ENCODE data around the gene ENTPD8.

Gene ENTPD8

GRCh38 chr9:137416006-137416562 is 25.1 kb downstream of the ENTPD8 start:
- Histone ChIP-seq H3K27me3 (ENCODE audit: insufficient read depth, poor library complexity, severe bottlenecking) (no peaks in the 10 kb centered on the region), H3K4me3 (replicated peaks; ENCODE audit: insufficient read depth, low read length) (no peak overlapping the region), H3K27ac (replicated peaks) (no peak overlapping the region)
- TF ChIP-seq CTCF (IDR thresholded peaks at IDR 0.05; ENCODE audit: insufficient read depth, low read length): no peak
- TF ChIP-seq POLR2AphosphoS5 (IDR thresholded peaks at IDR 0.05; ENCODE audit: low read depth): no peak
- TF ChIP-seq GABPA (IDR thresholded peaks at IDR 0.05; ENCODE audit: low read depth): no peak
- no peak for TF ChIP-seq REST (IDR thresholded peaks at IDR 0.05; ENCODE audit: insufficient replicate concordance, low read depth)
- TF ChIP-seq SPI1 (IDR thresholded peaks at IDR 0.05; ENCODE audit: borderline replicate concordance, low read depth): no peak
- DNase-seq (ENCODE audit: low read depth in 1 of 2, low spot score in 1 of 2): no peak

GRCh38 chr9:137415451-137415850 is 25.7 kb downstream of the ENTPD8 start:
- H3K27ac ChIP-seq (replicated peaks): no peak overlapping the region
- no peak overlapping the region for H3K4me3 ChIP-seq (replicated peaks; ENCODE audit: insufficient read depth, low read length)
- no peaks in the 10 kb centered on the region for H3K27me3 ChIP-seq (ENCODE audit: insufficient read depth, poor library complexity, severe bottlenecking)
- no peak for TF ChIP-seq REST (IDR thresholded peaks at IDR 0.05; ENCODE audit: insufficient replicate concordance, low read depth)
- TF ChIP-seq CTCF (IDR thresholded peaks at IDR 0.05; ENCODE audit: insufficient read depth, low read length): no peak
- no peak for TF ChIP-seq GABPA (IDR thresholded peaks at IDR 0.05; ENCODE audit: low read depth)
- TF ChIP-seq SPI1 (IDR thresholded peaks at IDR 0.05; ENCODE audit: borderline replicate concordance, low read depth): no peak
- no peak for TF ChIP-seq POLR2AphosphoS5 (IDR thresholded peaks at IDR 0.05; ENCODE audit: low read depth)
- no peak for DNase-seq (ENCODE audit: low read depth in 1 of 2, low spot score in 1 of 2)

GRCh38 chr9:137412431-137412830 is 28.7 kb downstream of the ENTPD8 start:
- TF ChIP-seq POLR2AphosphoS5 (IDR thresholded peaks at IDR 0.05; ENCODE audit: low read depth): no peak
- no peak for TF ChIP-seq SPI1 (IDR thresholded peaks at IDR 0.05; ENCODE audit: borderline replicate concordance, low read depth)
- no peak for TF ChIP-seq GABPA (IDR thresholded peaks at IDR 0.05; ENCODE audit: low read depth)
- no peak for TF ChIP-seq CTCF (IDR thresholded peaks at IDR 0.05; ENCODE audit: insufficient read depth, low read length)
- no peak for TF ChIP-seq REST (IDR thresholded peaks at IDR 0.05; ENCODE audit: insufficient replicate concordance, low read depth)
- no peak overlapping the region for H3K27ac ChIP-seq (replicated peaks)
- H3K4me3 ChIP-seq (replicated peaks; ENCODE audit: insufficient read depth, low read length): no peak overlapping the region
- no peak for DNase-seq (ENCODE audit: low read depth in 1 of 2, low spot score in 1 of 2)
- no peaks in the 10 kb centered on the region for H3K27me3 ChIP-seq (ENCODE audit: insufficient read depth, poor library complexity, severe bottlenecking)
